Measurements from ENCODE around the gene NDUFB6.

GRCh38 chr9:32590898-32591297 is 17.9 kb upstream of the NDUFB6 start:
- TF ChIP-seq CTCF (IDR thresholded peaks at IDR 0.05) (no peak), POLR2A (IDR thresholded peaks at IDR 0.05) (no peak)
